ENCODE data around the gene NUP133. TPM values are rescaled to one million over a fixed set of nuclear protein-coding genes. Genes with fewer than 3 reads are reported as not detected.

The NUP133 gene
- total and polyA plus RNA-seq, 10 of the 15 experiments (the other 5 are each of a cell fraction or from before 2014, with no cell fraction given), result 10.9 to 45.4 (median 29.2) TPM

DNA sequence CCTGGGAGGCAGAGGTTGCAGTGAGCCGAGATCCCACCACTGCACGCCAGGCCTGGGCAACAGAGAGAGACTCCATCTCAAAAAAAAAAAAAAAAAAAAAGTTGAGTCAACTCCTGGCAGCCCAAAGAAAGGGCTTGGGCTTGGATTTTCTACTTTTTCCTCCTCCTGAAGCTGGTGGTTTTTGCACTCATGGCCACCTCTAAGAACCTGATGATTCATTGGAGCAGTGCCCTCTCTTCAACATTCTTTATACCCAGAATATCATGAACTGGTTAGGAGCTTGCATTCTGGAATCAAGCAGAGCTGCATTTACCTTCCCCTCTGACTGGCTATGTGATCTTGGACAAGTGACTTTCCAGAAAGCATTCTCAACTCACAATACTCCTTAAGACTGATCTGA lies 70.7 kb downstream of the NUP133 start:
- Histone ChIP-seq H3K36me3 (ENCODE audit: control insufficient read depth in 2 of 2, insufficient read depth in 2 of 2, low read length in 1 of 2) (peaks cover 0 to 3% of the 10 kb centered on the region in 2 experiments; a peak in 1 of 4 replicates), H4K20me1 (ENCODE audit: control insufficient read depth, insufficient read depth) (peaks cover 4% of the 10 kb centered on the region; the same call in 1 of the 2 replicates), H3K27me3 (replicated peaks in 1 of 2; ENCODE audit: control insufficient read depth in 2 of 2, insufficient read depth in 2 of 2, low read length in 1 of 2) (peaks cover 4 to 11% of the 10 kb centered on the region in 2 experiments; a peak in 3 of 4 replicates), H3K79me2 (ENCODE audit: control insufficient read depth, insufficient read depth, low read length) (no peaks in the 10 kb centered on the region), H3K27ac (ENCODE audit: control insufficient read depth, insufficient read depth) (no peak overlapping the region), H2AFZ (ENCODE audit: control insufficient read depth, low read depth, low read length) (no peak overlapping the region), H3K9me3 (replicated peaks; ENCODE audit: control insufficient read depth, insufficient read depth, low read length) (peaks cover 2% of the 10 kb centered on the region; the same call in 1 of the 3 replicates), H3K4me1 (ENCODE audit: control insufficient read depth, insufficient read depth, low read length) (peaks cover 17% of the 10 kb centered on the region), H3K4me3 (no peak overlapping the region), H3K4me2 (ENCODE audit: control insufficient read depth, insufficient read depth) (no peak overlapping the region), H3K9ac (ENCODE audit: control insufficient read depth, insufficient read depth, low read length) (no peak overlapping the region)
- in situ Hi-C loops (cut with MboI), result no loop called here
- intact Hi-C loops (cut with micrococcal nuclease; ENCODE audit: unreplicated experiment), result no loop called here
- ATAC-seq (no peak), FAIRE-seq (no peak), DNase-seq (ENCODE audit: low read depth, low spot score) (no peak)
- BruUV-seq (replicated peaks), result no TSS peak
- SMC1A ChIA-PET (ENCODE audit: uncharacterized antibody, unreplicated experiment), result no interaction called here
- RAD21 ChIA-PET (ENCODE audit: unreplicated experiment), result no interaction called here
- CTCF ChIA-PET, result no interaction called here
- no CpG with 5 or more reads among the region's 2 CpGs for WGBS (ENCODE audit: insufficient coverage, insufficient replicate concordance, low lambda C conversion rate, missing lambda C conversion rate)
- TF ChIP-seq, protein P1, sequence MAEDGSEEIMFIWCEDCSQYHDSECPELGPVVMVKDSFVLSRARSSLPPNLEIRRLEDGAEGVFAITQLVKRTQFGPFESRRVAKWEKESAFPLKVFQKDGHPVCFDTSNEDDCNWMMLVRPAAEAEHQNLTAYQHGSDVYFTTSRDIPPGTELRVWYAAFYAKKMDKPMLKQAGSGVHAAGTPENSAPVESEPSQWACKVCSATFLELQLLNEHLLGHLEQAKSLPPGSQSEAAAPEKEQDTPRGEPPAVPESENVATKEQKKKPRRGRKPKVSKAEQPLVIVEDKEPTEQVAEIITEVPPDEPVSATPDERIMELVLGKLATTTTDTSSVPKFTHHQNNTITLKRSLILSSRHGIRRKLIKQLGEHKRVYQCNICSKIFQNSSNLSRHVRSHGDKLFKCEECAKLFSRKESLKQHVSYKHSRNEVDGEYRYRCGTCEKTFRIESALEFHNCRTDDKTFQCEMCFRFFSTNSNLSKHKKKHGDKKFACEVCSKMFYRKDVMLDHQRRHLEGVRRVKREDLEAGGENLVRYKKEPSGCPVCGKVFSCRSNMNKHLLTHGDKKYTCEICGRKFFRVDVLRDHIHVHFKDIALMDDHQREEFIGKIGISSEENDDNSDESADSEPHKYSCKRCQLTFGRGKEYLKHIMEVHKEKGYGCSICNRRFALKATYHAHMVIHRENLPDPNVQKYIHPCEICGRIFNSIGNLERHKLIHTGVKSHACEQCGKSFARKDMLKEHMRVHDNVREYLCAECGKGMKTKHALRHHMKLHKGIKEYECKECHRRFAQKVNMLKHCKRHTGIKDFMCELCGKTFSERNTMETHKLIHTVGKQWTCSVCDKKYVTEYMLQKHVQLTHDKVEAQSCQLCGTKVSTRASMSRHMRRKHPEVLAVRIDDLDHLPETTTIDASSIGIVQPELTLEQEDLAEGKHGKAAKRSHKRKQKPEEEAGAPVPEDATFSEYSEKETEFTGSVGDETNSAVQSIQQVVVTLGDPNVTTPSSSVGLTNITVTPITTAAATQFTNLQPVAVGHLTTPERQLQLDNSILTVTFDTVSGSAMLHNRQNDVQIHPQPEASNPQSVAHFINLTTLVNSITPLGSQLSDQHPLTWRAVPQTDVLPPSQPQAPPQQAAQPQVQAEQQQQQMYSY (CRISPR knock-in tag; IDR thresholded peaks at IDR 0.05), result no peak
- no peak for TF ChIP-seq POU2F2 (IDR thresholded peaks at IDR 0.05; ENCODE audit: borderline replicate concordance, low read depth, low read length)
- no peak for TF ChIP-seq ATF7 (IDR thresholded peaks at IDR 0.05; ENCODE audit: low read depth)
- no peak for TF ChIP-seq EP300 (IDR thresholded peaks at IDR 0.05; ENCODE audit: borderline replicate concordance in 1 of 2, control insufficient read depth in 1 of 2, low read depth in 2 of 2, low read length in 2 of 2)
- no peak for TF ChIP-seq CBFB (IDR thresholded peaks at IDR 0.05; ENCODE audit: low read depth)
- TF ChIP-seq BCL11A (IDR thresholded peaks at IDR 0.05; ENCODE audit: low read depth, low read length), result no peak
- POLR2A ChIA-PET, result interaction anchor here (0.7 kb wide), 1 partner anchor 76 kb away, joined by 8 read pairs; no protein-coding TSS in a partner anchor
